Measurements from ENCODE around the gene RBM43.

RBM43 gene

DNA sequence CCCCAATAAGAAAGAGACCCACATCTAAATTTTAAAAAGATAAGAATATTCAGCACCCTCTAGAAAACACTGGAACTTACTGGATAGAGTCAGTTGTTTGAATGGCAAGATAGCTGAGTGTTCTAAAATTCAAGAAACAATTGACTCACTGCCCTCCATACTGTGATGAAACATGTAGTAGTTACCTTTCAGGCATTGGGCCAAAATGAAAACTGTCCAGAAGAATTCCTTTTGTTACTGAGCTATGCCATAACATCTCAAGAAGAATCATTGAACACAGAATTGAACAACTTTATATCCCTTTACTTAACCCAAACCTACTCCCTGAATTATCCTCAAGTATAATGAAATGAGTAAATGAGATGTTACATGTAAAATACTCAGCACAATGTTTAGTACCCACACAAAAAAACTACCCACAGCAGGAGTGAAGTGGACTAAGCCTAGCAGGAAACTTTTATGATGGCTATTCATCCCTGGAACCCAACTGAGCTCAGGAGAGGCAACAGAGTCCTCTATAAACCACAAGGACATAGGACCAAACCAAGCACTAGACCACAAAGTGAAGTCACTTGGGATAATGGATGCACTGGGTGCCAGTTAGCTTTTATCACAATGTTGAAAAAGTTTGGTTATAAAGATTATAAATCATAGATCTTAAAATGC lies 32.7 kb downstream of the RBM43 start:
- DNase-seq (no peak), ATAC-seq (no peak)

DNA sequence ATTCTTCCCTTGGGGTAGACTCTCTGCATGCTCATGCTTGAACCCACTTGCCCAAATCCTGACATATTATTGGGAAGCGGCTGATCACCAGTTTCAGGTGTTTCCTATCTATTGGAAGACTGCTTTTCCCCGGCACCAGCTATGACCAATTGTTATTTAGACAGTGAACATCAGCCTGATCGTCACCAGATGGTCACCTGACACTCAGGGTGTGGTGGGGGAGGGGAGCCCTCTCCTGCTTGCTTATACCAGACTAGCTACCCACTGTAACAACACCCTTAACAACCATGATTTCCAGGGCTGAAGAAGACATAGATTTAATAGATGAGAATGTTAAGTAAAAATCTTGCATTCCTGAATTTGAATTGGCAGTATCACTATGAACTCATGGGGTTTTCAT lies 44.3 kb downstream of the RBM43 start:
- ATAC-seq (no peak), DNase-seq (no peak)

DNA sequence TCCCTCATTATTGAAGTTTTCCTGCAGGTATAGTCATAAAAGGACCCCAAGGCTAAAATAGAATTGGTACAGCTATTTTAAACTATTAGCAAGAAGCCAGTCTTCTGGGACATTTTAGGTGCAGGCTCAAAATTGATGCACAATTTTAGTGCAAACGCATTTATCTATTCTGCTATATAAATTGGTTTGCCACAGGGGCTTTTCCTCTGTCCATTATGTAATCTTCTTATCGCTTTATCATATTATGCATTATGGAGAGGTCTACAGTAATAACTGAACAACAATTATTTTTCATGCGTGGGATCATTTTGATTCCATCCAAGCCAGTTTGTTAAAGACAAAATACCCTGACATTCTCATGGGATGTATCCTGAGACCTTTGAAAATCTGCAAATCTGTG lies 54.6 kb downstream of the RBM43 start:
- DNase-seq (no peak), ATAC-seq (no peak)

GRCh38 chr2:151206446-151206968 lies 55.2 kb downstream of the RBM43 start:
- DNase-seq (no peak), ATAC-seq (no peak)

DNA sequence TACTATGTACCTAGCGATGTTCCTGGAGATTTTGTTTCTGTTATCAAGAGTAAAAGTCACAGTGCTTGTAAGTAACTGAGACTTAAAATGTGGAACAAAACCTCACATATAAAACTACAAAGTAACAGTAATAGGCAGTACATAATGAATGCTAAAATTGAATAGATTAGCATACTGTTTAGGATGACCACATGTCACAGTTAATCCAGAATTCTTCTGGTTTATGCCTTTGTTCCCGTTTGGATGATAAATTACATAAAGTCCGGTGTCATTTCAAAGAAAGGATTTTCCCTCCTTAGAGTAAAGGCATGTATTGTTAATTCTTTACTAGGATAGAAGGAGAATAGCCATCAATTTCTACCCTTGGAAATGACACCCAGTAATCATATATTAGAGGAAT lies 56.1 kb downstream of the RBM43 start:
- ATAC-seq (no peak), DNase-seq (no peak)

DNA sequence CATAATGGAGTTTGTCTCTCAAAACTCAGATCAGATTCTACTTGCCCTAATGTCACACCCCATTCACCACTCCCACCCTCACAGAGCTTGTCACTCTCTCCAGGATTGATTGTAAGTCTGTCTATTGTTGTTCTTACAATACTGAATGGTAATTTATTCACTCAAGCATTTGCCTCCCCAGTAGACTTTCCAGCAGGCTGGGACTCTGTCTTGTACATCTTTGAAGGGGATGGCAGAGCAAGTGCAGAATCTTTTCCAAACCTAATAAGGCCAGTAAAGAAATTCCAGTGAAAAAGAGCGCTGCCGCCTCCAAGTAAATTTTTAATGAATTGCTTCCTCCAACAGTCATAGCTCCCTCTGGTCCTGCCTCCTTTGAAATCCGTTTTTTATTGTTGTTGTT lies 56.9 kb downstream of the RBM43 start:
- no peak for ATAC-seq
- DNase-seq = no peak

- DNase-seq = no peak
- ATAC-seq = no peak
Measured at GRCh38 chr2:151200844-151201243, 60.8 kb downstream of the RBM43 start.

DNA sequence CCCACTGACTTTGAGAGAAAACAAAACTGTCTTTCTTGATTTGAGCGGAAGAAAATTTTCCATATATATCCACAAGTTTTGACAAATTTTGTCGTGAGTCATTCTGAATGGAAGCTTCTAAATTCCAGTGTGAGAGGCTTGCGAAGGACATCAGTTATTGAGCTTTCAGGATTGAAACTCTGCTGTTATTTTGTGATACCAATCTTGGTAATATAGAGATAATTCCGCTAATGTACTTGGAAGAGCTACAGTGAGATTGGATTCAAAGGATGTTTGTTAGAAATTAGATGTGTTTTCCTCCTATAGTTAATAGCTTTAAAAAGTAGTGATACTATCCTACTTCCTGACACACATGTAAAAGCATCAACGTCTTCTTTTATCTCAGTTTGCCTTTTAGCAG lies 61.4 kb downstream of the RBM43 start:
- DNase-seq = no peak
- no peak for ATAC-seq

DNA sequence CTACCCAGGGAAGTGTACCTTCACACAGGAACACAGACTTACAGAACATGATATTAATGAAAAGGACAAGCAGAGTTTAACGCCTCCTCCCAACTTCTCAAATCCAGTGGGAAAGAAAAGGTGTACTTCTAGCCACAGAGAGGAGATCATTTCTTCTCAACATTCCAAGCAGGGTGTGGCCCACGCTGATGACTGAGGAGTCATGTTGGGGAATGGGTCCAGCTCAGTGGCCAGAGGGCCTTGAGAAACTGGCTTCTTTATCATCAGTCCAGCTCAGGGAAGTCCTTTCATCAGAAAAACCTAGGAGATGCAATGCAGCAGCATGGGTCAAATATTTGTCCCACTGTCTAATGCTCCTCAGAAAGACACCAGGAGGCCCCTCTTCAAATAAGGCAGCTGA lies 63.0 kb downstream of the RBM43 start:
- no peak for DNase-seq
- no peak for ATAC-seq

Data from stimulated activated naive CD8-positive, alpha-beta T cell treated with anti-CD3 and anti-CD28 coated beads, Interleukin-15, Interleukin-2, amounts not matched to agents 100 U/mL and 50 U/mL, for 24 hours (primary cell).